ENCODE measurements around the gene SV2C.
"Not testable (repeated sequence)": the region's sequence is repeated elsewhere in the genome, so short reads cannot be mapped to it uniquely, and the experiment has no call there.

SV2C gene

DNA sequence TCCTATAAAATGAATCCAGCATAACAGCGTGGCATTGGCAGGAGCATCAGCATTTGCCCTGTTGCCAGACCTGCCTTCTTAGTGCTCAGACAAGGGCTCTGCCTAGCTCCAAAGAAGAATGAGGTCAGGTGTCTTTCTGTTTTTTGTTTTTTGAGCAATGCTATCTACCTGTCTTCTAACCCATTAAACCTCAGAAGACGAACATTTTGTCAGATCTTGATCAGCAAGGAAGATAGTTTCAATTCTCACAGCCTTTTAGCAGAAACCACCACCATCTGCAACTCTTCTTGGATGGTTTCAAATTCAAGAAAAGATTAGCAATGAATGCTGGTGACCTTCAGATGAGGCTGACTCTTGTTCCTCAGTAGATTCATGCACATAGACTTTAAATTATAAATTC, 216.4 kb downstream of the SV2C start:
- Histone ChIP-seq H3K36me3 (ENCODE audit: control insufficient read depth in 1 of 2, insufficient read depth in 2 of 2, low read length in 2 of 2) (no peaks in the 10 kb centered on the region), H3K27ac (ENCODE audit: low read depth, low read length) (no peak overlapping the region), H3K14ac (ENCODE audit: low read length) (no peak overlapping the region), H4K12ac (ENCODE audit: low read depth, low read length) (no peak overlapping the region), H2BK120ac (ENCODE audit: insufficient read depth, low read length, poor library complexity) (no peak overlapping the region), H3K4me3 (ENCODE audit: low read depth, low read length) (no peak overlapping the region), H3K9ac (ENCODE audit: low read length) (no peak overlapping the region), H2AK5ac (ENCODE audit: low read length) (no peak overlapping the region), H3K4me1 (ENCODE audit: control insufficient read depth in 1 of 2, insufficient read depth in 2 of 2, low read length in 2 of 2) (no peaks in the 10 kb centered on the region), H3K18ac (ENCODE audit: low read length) (no peak overlapping the region), H3K27me3 (ENCODE audit: insufficient read depth, low read length) (no peaks in the 10 kb centered on the region), H3K23ac (ENCODE audit: low read length) (no peak overlapping the region), H3K9me3 (ENCODE audit: insufficient read depth, low read depth, low read length) (no peaks in the 10 kb centered on the region), H3K79me2 (ENCODE audit: control insufficient read depth, insufficient read depth, low read length, poor library complexity) (no peaks in the 10 kb centered on the region), H3K4me2 (ENCODE audit: low read length) (no peak overlapping the region), H4K8ac (ENCODE audit: low read depth, low read length) (no peak overlapping the region), H3K4ac (ENCODE audit: low read depth, low read length) (no peak overlapping the region), H2BK12ac (ENCODE audit: low read length) (no peak overlapping the region), H2BK5ac (ENCODE audit: low read depth, low read length, poor library complexity) (no peak overlapping the region), H3K79me1 (ENCODE audit: low read length) (no peaks in the 10 kb centered on the region), H4K91ac (ENCODE audit: low read depth, low read length) (no peak overlapping the region), H2AFZ (ENCODE audit: insufficient read depth, low read length, poor library complexity) (no peak overlapping the region)
- no CpG with 5 or more reads among the region's 2 CpGs for whole genome bisulfite sequencing (ENCODE audit: extremely low coverage, insufficient coverage, insufficient read length)
- no peak for DNase-seq

GRCh38 chr5:76301932-76302331, 218.7 kb downstream of the SV2C start:
- H4K12ac ChIP-seq (ENCODE audit: low read depth, low read length); H3K4me3 ChIP-seq (ENCODE audit: low read depth, low read length); H2BK5ac ChIP-seq (ENCODE audit: low read depth, low read length, poor library complexity); H3K23ac ChIP-seq (ENCODE audit: low read length); H4K91ac ChIP-seq (ENCODE audit: low read depth, low read length); H3K14ac ChIP-seq (ENCODE audit: low read length); H3K79me1 ChIP-seq (ENCODE audit: low read length); H3K27ac ChIP-seq (ENCODE audit: low read depth, low read length); H3K9me3 ChIP-seq (ENCODE audit: insufficient read depth, low read depth, low read length); H3K18ac ChIP-seq (ENCODE audit: low read length); H3K27me3 ChIP-seq (ENCODE audit: insufficient read depth, low read length); H2AK5ac ChIP-seq (ENCODE audit: low read length); H3K4me1 ChIP-seq (ENCODE audit: control insufficient read depth in 1 of 2, insufficient read depth in 2 of 2, low read length in 2 of 2); H4K8ac ChIP-seq (ENCODE audit: low read depth, low read length); H2BK12ac ChIP-seq (ENCODE audit: low read length); H3K79me2 ChIP-seq (ENCODE audit: control insufficient read depth, insufficient read depth, low read length, poor library complexity); H3K4ac ChIP-seq (ENCODE audit: low read depth, low read length); H3K4me2 ChIP-seq (ENCODE audit: low read length); H3K9ac ChIP-seq (ENCODE audit: low read length); H3K36me3 ChIP-seq (ENCODE audit: control insufficient read depth in 1 of 2, insufficient read depth in 2 of 2, low read length in 2 of 2); DNase-seq; H2BK120ac ChIP-seq (ENCODE audit: insufficient read depth, low read length, poor library complexity); H2AFZ ChIP-seq (ENCODE audit: insufficient read depth, low read length, poor library complexity): not testable (repeated sequence)
- no CpG with 5 or more reads among the region's 1 CpG for WGBS (ENCODE audit: extremely low coverage, insufficient coverage, insufficient read length)

GRCh38 chr5:76302661-76303060, 219.5 kb downstream of the SV2C start:
- not testable (repeated sequence) for H3K27ac ChIP-seq (ENCODE audit: low read depth, low read length); H3K14ac ChIP-seq (ENCODE audit: low read length); H3K4me3 ChIP-seq (ENCODE audit: low read depth, low read length); H2BK5ac ChIP-seq (ENCODE audit: low read depth, low read length, poor library complexity); H3K23ac ChIP-seq (ENCODE audit: low read length); H4K91ac ChIP-seq (ENCODE audit: low read depth, low read length); H3K36me3 ChIP-seq (ENCODE audit: control insufficient read depth in 1 of 2, insufficient read depth in 2 of 2, low read length in 2 of 2); H3K27me3 ChIP-seq (ENCODE audit: insufficient read depth, low read length); H2BK120ac ChIP-seq (ENCODE audit: insufficient read depth, low read length, poor library complexity); H3K4me2 ChIP-seq (ENCODE audit: low read length); H3K9ac ChIP-seq (ENCODE audit: low read length); H2BK12ac ChIP-seq (ENCODE audit: low read length); H3K4me1 ChIP-seq (ENCODE audit: control insufficient read depth in 1 of 2, insufficient read depth in 2 of 2, low read length in 2 of 2); H4K8ac ChIP-seq (ENCODE audit: low read depth, low read length); H3K9me3 ChIP-seq (ENCODE audit: insufficient read depth, low read depth, low read length); H3K18ac ChIP-seq (ENCODE audit: low read length); H2AK5ac ChIP-seq (ENCODE audit: low read length); H3K79me2 ChIP-seq (ENCODE audit: control insufficient read depth, insufficient read depth, low read length, poor library complexity); H3K79me1 ChIP-seq (ENCODE audit: low read length); H2AFZ ChIP-seq (ENCODE audit: insufficient read depth, low read length, poor library complexity); DNase-seq; H4K12ac ChIP-seq (ENCODE audit: low read depth, low read length); H3K4ac ChIP-seq (ENCODE audit: low read depth, low read length)

GRCh38 chr5:76303921-76304320, 220.7 kb downstream of the SV2C start:
- DNase-seq = peak; percentile 87 to 97
- Histone ChIP-seq H3K36me3 (ENCODE audit: control insufficient read depth in 1 of 2, insufficient read depth in 2 of 2, low read length in 2 of 2) (no peaks in the 10 kb centered on the region), H2BK12ac (ENCODE audit: low read length) (no peak overlapping the region), H4K8ac (ENCODE audit: low read depth, low read length) (no peak overlapping the region), H3K9ac (ENCODE audit: low read length) (no peak overlapping the region), H4K12ac (ENCODE audit: low read depth, low read length) (no peak overlapping the region), H3K4me1 (ENCODE audit: control insufficient read depth in 1 of 2, insufficient read depth in 2 of 2, low read length in 2 of 2) (no peaks in the 10 kb centered on the region), H3K23ac (ENCODE audit: low read length) (no peak overlapping the region), H3K4me2 (ENCODE audit: low read length) (no peak overlapping the region), H3K4me3 (ENCODE audit: low read depth, low read length) (no peak overlapping the region), H3K79me2 (ENCODE audit: control insufficient read depth, insufficient read depth, low read length, poor library complexity) (no peaks in the 10 kb centered on the region), H3K79me1 (ENCODE audit: low read length) (no peaks in the 10 kb centered on the region), H3K18ac (ENCODE audit: low read length) (no peak overlapping the region), H2BK5ac (ENCODE audit: low read depth, low read length, poor library complexity) (no peak overlapping the region), H2BK120ac (ENCODE audit: insufficient read depth, low read length, poor library complexity) (no peak overlapping the region), H2AFZ (ENCODE audit: insufficient read depth, low read length, poor library complexity) (no peak overlapping the region), H3K27ac (ENCODE audit: low read depth, low read length) (no peak overlapping the region), H3K9me3 (ENCODE audit: insufficient read depth, low read depth, low read length) (no peaks in the 10 kb centered on the region), H3K27me3 (ENCODE audit: insufficient read depth, low read length) (no peaks in the 10 kb centered on the region), H2AK5ac (ENCODE audit: low read length) (no peak overlapping the region), H4K91ac (ENCODE audit: low read depth, low read length) (no peak overlapping the region), H3K4ac (ENCODE audit: low read depth, low read length) (no peak overlapping the region), H3K14ac (ENCODE audit: low read length) (no peak overlapping the region)
- WGBS (ENCODE audit: extremely low coverage, insufficient coverage, insufficient read length) = no CpG with 5 or more reads among the region's 7 CpGs

DNA sequence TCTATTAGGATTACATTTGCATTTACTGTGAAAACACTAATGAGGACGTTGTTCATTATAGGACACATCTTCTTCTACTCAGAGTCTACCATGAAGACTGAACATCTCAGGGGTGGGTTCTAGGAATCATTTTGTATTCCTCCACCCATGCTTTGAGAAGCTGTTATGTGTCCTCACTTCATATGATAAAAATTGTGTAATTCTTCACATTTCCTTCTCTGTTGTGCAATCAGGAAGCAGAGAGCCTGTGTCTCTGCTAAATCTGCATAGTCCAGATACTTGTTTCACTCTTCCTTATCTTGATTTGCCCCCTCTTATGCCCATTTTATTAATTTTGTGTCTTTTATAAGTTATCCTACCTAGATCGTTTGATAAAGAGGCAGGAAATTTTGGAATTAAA, 222.1 kb downstream of the SV2C start:
- Histone ChIP-seq H2BK120ac (ENCODE audit: insufficient read depth, low read length, poor library complexity) (no peak overlapping the region), H2BK12ac (ENCODE audit: low read length) (no peak overlapping the region), H3K9ac (ENCODE audit: low read length) (no peak overlapping the region), H3K4ac (ENCODE audit: low read depth, low read length) (no peak overlapping the region), H4K12ac (ENCODE audit: low read depth, low read length) (no peak overlapping the region), H4K8ac (ENCODE audit: low read depth, low read length) (no peak overlapping the region), H3K9me3 (ENCODE audit: insufficient read depth, low read depth, low read length) (no peaks in the 10 kb centered on the region), H3K4me1 (ENCODE audit: control insufficient read depth in 1 of 2, insufficient read depth in 2 of 2, low read length in 2 of 2) (no peaks in the 10 kb centered on the region), H3K4me2 (ENCODE audit: low read length) (no peak overlapping the region), H3K18ac (ENCODE audit: low read length) (no peak overlapping the region), H3K79me1 (ENCODE audit: low read length) (no peaks in the 10 kb centered on the region), H3K14ac (ENCODE audit: low read length) (no peak overlapping the region), H3K27ac (ENCODE audit: low read depth, low read length) (no peak overlapping the region), H3K79me2 (ENCODE audit: control insufficient read depth, insufficient read depth, low read length, poor library complexity) (no peaks in the 10 kb centered on the region), H2BK5ac (ENCODE audit: low read depth, low read length, poor library complexity) (no peak overlapping the region), H2AFZ (ENCODE audit: insufficient read depth, low read length, poor library complexity) (no peak overlapping the region), H4K91ac (ENCODE audit: low read depth, low read length) (no peak overlapping the region), H3K36me3 (ENCODE audit: control insufficient read depth in 1 of 2, insufficient read depth in 2 of 2, low read length in 2 of 2) (no peaks in the 10 kb centered on the region), H2AK5ac (ENCODE audit: low read length) (no peak overlapping the region), H3K23ac (ENCODE audit: low read length) (no peak overlapping the region), H3K27me3 (ENCODE audit: insufficient read depth, low read length) (no peaks in the 10 kb centered on the region), H3K4me3 (ENCODE audit: low read depth, low read length) (no peak overlapping the region)
- DNase-seq = peak in 1 of 2 donors; percentile 41
- WGBS (ENCODE audit: extremely low coverage, insufficient coverage, insufficient read length) = no CpG with 5 or more reads among the region's 2 CpGs
